HG03520 (cell line): Measurements from ENCODE around the gene NANOG.
"Not testable (repeated sequence)": the region's sequence is repeated elsewhere in the genome, so short reads cannot be mapped to it uniquely, and the experiment has no call there.

Experiments
- ATAC-seq: cut with Tn5 transposase; IDR thresholded peaks from one replicate; pipeline ENCODE4 v1.9.1; 2021; ENCODE audit warnings: mild to moderate bottlenecking, moderate library complexity; ENCODE audit not compliant: unreplicated experiment

Gene NANOG

DNA sequence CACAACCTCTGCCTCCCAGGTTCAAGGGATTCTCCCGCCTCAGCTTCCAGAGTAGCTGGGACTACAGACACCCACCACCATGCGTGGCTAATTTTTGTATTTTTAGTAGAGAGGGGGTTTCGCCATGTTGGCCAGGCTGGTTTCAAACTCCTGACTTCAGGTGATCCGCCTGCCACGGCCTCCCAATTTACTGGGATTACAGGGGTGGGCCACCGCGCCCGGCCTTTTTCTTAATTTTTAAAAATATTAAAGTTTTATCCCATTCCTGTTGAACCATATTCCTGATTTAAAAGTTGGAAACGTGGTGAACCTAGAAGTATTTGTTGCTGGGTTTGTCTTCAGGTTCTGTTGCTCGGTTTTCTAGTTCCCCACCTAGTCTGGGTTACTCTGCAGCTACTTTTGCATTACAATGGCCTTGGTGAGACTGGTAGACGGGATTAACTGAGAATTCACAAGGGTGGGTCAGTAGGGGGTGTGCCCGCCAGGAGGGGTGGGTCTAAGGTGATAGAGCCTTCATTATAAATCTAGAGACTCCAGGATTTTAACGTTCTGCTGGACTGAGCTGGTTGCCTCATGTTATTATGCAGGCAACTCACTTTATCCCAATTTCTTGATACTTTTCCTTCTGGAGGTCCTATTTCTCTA is at the start of gene NANOG:
Gene NANOG (plus strand): TSS at position 519 of the 645 bp plus-strand sequence. CDS start 213 bp downstream, outside the sequence.
- ATAC-seq: not testable (repeated sequence)

- ATAC-seq: no peak
Measured at GRCh38 chr12:7747246-7747645, 42.0 kb upstream of the NANOG start, which contains the start of gene CLEC4C. TSS of gene CLEC4C (minus strand) at chr12:7747375. CDS start at chr12:7747348, 27 bp downstream.

- no peak for ATAC-seq
Measured at GRCh38 chr12:7748852-7749251, 40.4 kb upstream of the NANOG start.

- ATAC-seq: no peak
Measured at GRCh38 chr12:7749442-7749841, 39.8 kb upstream of the NANOG start.

DNA sequence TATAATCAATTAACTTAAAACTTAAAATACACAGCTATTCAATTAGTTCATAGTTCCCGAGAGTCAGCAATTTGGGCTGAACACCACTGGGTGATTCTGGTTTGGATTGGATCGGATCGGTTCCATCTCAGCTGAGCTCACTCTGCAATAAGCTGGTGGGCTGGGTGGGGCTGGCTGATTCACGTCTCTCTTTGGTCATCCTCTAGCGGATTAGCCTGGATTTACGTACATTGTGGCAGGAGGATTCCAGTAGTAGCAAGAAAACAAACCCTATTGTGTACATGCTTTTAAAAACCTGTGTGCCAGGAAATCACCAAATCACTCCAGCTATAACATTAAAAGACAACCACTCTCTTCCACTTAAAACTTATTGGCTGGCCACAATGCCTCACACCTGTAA is 38.9 kb upstream of the NANOG start:
- ATAC-seq: no peak

GRCh38 chr12:7751394-7751793 is 37.8 kb upstream of the NANOG start:
- no peak for ATAC-seq

DNA sequence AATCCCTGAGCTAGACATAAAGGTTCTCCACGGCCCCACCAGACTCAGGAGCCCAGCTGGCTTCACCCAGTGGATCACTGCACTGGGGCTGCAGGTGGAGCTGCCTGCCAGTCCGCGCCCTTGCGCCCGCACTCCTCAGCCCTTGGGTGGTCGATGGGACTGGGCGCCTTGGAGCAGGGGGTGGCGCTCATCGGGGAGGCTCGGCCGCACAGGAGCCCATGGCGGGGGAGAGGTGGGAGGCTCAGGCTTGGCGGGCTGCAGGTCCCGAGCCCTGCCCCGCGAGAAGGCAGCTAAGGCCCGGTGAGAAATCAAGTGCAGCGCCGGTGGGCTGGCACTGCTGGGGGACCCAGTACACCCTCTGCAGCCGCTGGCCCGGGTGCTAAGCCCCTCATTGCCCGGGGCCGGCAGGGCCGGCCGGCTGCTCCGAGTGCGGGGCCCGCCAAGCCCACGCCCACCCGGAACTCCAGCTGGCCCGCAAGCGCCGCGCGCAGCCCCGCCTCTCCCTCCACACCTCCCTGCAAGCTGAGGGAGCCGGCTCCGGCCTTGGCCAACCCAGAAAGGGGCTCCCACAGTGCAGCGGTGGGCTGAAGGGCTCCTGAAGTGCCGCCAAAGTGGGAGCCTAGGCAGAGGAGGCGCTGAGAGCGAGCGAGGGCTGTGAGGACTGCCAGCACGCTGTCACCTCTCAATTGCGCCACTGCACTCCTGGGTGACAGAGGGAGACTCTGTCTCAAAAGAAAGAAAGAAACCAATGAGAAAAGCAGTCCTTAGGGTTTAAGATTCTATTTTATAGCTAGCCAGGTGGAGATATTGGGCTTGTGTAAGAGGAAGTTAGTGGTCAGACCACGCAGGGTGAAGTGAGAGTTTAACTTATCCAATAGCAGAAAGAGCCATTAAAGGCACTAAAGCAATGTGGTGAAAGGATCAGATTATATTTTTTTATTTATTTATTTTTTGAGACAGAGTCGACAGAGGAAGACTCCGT is 37.0 kb upstream of the NANOG start:
- ATAC-seq: not testable (repeated sequence)

- not testable (repeated sequence) for ATAC-seq
Measured at GRCh38 chr12:7755668-7756067, 33.5 kb upstream of the NANOG start.

DNA sequence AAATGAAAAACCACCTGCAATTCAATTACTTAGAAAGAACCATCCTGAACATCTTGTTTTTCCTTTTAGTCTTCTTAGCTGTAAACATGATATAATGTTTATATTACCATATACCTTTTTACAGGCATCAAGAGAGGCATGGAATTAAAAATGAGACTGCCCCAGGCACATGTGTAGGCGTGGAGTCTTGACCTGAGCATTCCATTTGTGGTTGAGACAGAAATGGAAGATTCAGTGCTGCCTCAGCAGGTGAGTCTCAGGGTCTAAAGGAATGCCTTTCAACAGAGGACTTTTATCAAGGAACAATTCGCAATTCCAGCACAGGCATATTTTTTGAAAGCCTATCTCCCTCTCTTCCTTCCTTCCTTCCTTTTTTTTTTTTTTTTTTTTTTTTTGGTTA is 32.2 kb upstream of the NANOG start:
- ATAC-seq: no peak

- no peak for ATAC-seq
Measured at GRCh38 chr12:7758766-7759140, 30.4 kb upstream of the NANOG start.

DNA sequence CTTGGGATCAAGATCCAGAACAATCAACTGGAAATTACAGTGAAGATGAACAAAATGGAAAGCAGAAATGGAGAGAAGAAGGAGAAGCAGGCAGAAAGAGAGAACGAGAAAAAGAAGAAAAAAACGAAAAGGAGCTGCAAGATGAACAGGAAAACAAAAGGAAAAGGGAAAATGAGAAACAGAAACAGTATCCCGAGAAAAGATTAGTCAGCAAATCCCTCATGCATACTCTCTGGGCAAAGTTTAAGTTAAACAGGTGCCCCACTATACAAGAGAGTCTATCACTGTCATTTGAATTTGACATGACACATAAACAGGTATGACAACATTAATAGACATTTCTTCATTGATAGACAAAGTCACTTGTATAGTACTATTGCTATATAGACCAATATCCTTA is 19.2 kb upstream of the NANOG start:
- ATAC-seq: no peak

GRCh38 chr12:7781274-7781673 is 7.9 kb upstream of the NANOG start:
- no peak for ATAC-seq

GRCh38 chr12:7782055-7782454 is 7.1 kb upstream of the NANOG start:
- no peak for ATAC-seq

DNA sequence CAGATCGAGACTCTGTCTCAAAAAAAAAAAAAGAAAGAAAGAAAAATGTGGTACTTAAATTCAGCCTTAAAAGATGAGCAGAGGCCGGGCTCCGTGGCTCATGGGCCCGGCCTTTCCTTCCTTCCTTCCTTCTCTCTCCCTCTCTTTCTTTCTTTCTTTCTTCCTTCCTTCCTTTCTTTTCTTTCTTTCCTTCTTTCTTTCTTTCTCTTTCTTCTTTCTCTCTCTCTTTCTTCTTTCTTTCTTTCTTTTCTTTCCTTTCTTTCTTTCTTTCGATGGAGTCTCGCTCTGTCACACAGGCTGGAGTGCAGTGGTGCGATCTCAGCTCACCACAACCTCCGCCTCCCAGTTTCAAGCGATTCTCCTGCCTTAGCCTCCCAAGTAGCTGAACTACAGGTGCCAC is 5.8 kb upstream of the NANOG start:
- not testable (repeated sequence) for ATAC-seq

GRCh38 chr12:7784701-7785100 is 4.5 kb upstream of the NANOG start:
- ATAC-seq: no peak

- no peak for ATAC-seq
Measured at GRCh38 chr12:7787574-7788293, 1.5 kb upstream of the NANOG start.

DNA sequence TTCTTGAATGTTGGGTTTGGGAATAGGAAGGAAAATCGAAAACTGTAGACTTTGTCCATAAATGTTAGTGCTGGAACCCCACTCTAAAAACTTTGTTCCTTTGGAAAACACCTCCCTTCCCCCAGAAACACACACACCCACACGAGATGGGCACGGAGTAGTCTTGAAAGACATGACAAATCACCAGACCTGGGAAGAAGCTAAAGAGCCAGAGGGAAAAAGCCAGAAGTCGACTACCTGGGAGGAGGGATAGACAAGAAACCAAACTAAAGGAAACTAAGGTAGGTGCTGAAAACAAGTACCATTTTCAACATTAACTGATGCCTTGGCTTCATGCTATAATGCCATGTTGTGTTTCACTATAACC is 925 bp upstream of the NANOG start:
- ATAC-seq: no peak

- no peak for ATAC-seq
Measured at GRCh38 chr12:7793211-7793610, 4.0 kb downstream of the NANOG start.

GRCh38 chr12:7797269-7797668 is 8.1 kb downstream of the NANOG start:
- not testable (repeated sequence) for ATAC-seq

DNA sequence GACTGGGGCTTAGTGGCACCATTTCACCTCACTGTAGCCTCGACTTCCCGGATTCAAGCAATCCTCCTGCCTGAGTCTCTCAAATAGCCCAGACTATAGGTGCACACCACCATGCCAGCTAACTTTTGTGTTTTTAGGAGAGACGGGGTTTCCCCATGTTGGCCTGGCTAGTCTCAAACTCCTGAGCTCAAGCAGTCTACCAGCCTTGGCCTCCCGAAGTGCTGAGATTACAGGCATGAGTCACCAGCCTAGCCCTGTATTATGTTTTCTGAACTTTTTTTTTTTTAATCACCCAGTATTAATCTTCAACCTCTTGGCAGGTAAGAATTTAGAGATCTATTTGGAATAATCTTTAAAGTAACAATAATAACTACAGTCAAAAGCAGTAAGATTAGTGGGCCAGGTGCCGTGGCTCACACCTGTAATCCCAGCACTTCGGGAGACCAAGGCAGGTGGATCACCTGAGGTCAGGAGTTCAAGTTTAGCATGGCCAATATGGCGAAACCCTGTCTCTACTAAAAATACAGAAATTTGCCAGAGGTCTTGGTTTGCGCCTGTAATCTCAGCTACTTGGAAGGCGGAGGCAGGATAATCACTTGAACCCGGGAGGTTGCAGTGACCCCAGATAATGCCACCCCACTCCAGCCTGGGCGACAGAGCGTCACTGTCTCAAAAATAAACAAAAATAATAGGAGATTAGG is 8.6 kb downstream of the NANOG start:
- no peak for ATAC-seq
